Peyer's patch (tissue), 4 donors: ENCODE results near the gene ADCY2. TPM values are rescaled to one million over a fixed set of nuclear protein-coding genes. Genes with fewer than 3 reads are reported as not detected.

ENCODE experiments used
- DNase-seq, 3 donors: peaks; one replicate each; pipeline ENCODE4 v3.0.0-alpha.2; 2017 to 2019
- H3K27ac ChIP-seq, 4 donors: fragments of 200-600 bp; sonication (generic); one replicate each; pipeline ENCODE4 v1.5.1; 2016 to 2019
- H3K27me3 ChIP-seq, 2 donors: fragments of 200-600 bp; sonication (generic); one replicate each; pipeline ENCODE4 v1.5.1; 2019
- H3K36me3 ChIP-seq, 3 donors: fragments of 200-600 bp; sonication (generic); one replicate each; pipeline ENCODE4 v1.5.1; 2016 to 2019
- H3K4me1 ChIP-seq, 4 donors: fragments of 200-600 bp; sonication (generic); one replicate each; pipeline ENCODE4 v1.5.1; 2016 to 2019
- H3K4me3 ChIP-seq, 4 donors: fragments of 200-600 bp; sonication (generic); 1 replicate in 3 of 4; 2 replicates in 1 of 4; pipeline ENCODE4 v1.5.1; 2016 to 2019; ENCODE audit warnings: mild to moderate bottlenecking in 1 of 4
- H3K9me3 ChIP-seq, 4 donors: fragments of 200-600 bp; sonication (generic); one replicate each; pipeline ENCODE4 v1.5.1; 2016 to 2019; ENCODE audit warnings: mild to moderate bottlenecking in 1 of 4
- CTCF ChIP-seq, 6 experiments: fragments of 450-650 bp in 4 of 6; fragments of 200-600 bp in 2 of 6; sonication (generic) in 1 of 6; IDR thresholded peaks; one replicate each; pipeline ENCODE4 v1.5.1; 2017 to 2019; ENCODE audit warnings: antibody characterized with exemption in 6 of 6, mild to moderate bottlenecking in 3 of 6, moderate library complexity in 1 of 6
- POLR2A ChIP-seq, 2 donors: fragments of 450-650 bp; IDR thresholded peaks; one replicate each; pipeline ENCODE4 v1.5.1; 2017; ENCODE audit warnings: antibody characterized with exemption in 2 of 2, mild to moderate bottlenecking in 2 of 2, moderate library complexity in 2 of 2
- total RNA-seq, 4 donors: library from RNA; depleted of rRNA; stranded (reverse); fragments of >200 nt; gene quantifications; one replicate each; pipeline ENCODE4 v1.1.0, GENCODE V29; 2016

The ADCY2 gene
- total RNA-seq, 4 donors from 2014 or later = 0.53 to 12.4 (median 5.1) TPM

GRCh38 chr5:7415123-7415522, 19.2 kb downstream of the ADCY2 start:
- no peak for TF ChIP-seq CTCF (IDR thresholded peaks at IDR 0.05)
- TF ChIP-seq POLR2A (IDR thresholded peaks at IDR 0.05) = no peak
- Histone ChIP-seq H3K27me3 (no peaks in the 10 kb centered on the region), H3K27ac (no peak overlapping the region), H3K4me3 (no peak overlapping the region), H3K4me1 (no peaks in the 10 kb centered on the region), H3K9me3 (no peaks in the 10 kb centered on the region), H3K36me3 (no peaks in the 10 kb centered on the region)
- DNase-seq = no peak

- H3K4me1 ChIP-seq = no peaks in the 10 kb centered on the region
- H3K4me3 ChIP-seq = no peak overlapping the region
- H3K36me3 ChIP-seq = no peaks in the 10 kb centered on the region
- no peaks in the 10 kb centered on the region for H3K27me3 ChIP-seq
- no peak for DNase-seq
- TF ChIP-seq CTCF (IDR thresholded peaks at IDR 0.05) = no peak
- TF ChIP-seq POLR2A (IDR thresholded peaks at IDR 0.05) = no peak
- no peak overlapping the region for H3K27ac ChIP-seq
- H3K9me3 ChIP-seq = no peaks in the 10 kb centered on the region
Observed at GRCh38 chr5:7415587-7416535, 19.9 kb downstream of the ADCY2 start.

- Histone ChIP-seq H3K27ac (no peak overlapping the region), H3K9me3 (no peaks in the 10 kb centered on the region), H3K36me3 (no peaks in the 10 kb centered on the region), H3K4me1 (no peaks in the 10 kb centered on the region), H3K4me3 (no peak overlapping the region), H3K27me3 (no peaks in the 10 kb centered on the region)
- no peak for DNase-seq
- TF ChIP-seq CTCF (IDR thresholded peaks at IDR 0.05) (no peak), POLR2A (IDR thresholded peaks at IDR 0.05) (no peak)
Observed at GRCh38 chr5:7418276-7418675, 22.3 kb downstream of the ADCY2 start.

- Histone ChIP-seq H3K9me3 (no peaks in the 10 kb centered on the region), H3K4me1 (no peaks in the 10 kb centered on the region), H3K27ac (no peak overlapping the region), H3K4me3 (no peak overlapping the region), H3K27me3 (no peaks in the 10 kb centered on the region), H3K36me3 (no peaks in the 10 kb centered on the region)
- TF ChIP-seq CTCF (IDR thresholded peaks at IDR 0.05) (no peak), POLR2A (IDR thresholded peaks at IDR 0.05) (no peak)
- DNase-seq = no peak
Observed at GRCh38 chr5:7419367-7419766, 23.4 kb downstream of the ADCY2 start.

- DNase-seq = no peak
- Histone ChIP-seq H3K36me3 (no peaks in the 10 kb centered on the region), H3K9me3 (no peaks in the 10 kb centered on the region), H3K27me3 (no peaks in the 10 kb centered on the region), H3K4me1 (no peaks in the 10 kb centered on the region), H3K4me3 (no peak overlapping the region), H3K27ac (no peak overlapping the region)
- no peak for TF ChIP-seq CTCF (IDR thresholded peaks at IDR 0.05)
Observed at GRCh38 chr5:7419846-7420245, 23.9 kb downstream of the ADCY2 start.
